NOMO-1 treated with dmso at 0.1 percent for 144 hours (cell line): Measurements from ENCODE around the gene SERPINB11.
"Not testable (repeated sequence)": the region's sequence is repeated elsewhere in the genome, so short reads cannot be mapped to it uniquely, and the experiment has no call there.

Source experiments
- DNase-seq: peaks from one replicate; lab custom pipeline; 2025; ENCODE audit not compliant: unreplicated experiment; lab: John Stamatoyannopoulos, UW

SERPINB11 gene, protein sequence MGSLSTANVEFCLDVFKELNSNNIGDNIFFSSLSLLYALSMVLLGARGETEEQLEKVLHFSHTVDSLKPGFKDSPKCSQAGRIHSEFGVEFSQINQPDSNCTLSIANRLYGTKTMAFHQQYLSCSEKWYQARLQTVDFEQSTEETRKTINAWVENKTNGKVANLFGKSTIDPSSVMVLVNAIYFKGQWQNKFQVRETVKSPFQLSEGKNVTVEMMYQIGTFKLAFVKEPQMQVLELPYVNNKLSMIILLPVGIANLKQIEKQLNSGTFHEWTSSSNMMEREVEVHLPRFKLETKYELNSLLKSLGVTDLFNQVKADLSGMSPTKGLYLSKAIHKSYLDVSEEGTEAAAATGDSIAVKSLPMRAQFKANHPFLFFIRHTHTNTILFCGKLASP

DNA sequence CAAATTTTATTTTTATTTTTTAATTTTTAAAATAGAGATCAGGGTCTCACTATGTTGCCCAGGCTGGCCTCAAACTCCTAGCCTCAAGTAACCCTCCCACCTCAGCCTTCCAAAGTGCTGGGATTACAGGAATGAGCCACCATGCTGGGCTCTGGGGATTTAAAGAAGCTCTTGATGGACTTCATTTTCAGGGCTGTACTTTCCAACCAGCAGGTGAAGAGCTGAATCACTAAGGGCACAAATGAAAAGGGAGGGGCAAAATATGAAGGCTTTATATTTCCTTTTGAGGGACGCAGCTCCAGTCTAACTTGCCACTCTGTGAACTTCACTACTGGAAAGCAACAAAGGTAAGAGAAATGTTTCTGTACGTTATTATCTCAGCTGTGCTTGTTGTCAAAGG, at the start of gene SERPINB11:
TSS of gene SERPINB11 (plus strand) at position 301 of the 400 bp plus-strand sequence. CDS start 7,234 bp downstream, outside the sequence.
- DNase-seq, result no peak

DNA sequence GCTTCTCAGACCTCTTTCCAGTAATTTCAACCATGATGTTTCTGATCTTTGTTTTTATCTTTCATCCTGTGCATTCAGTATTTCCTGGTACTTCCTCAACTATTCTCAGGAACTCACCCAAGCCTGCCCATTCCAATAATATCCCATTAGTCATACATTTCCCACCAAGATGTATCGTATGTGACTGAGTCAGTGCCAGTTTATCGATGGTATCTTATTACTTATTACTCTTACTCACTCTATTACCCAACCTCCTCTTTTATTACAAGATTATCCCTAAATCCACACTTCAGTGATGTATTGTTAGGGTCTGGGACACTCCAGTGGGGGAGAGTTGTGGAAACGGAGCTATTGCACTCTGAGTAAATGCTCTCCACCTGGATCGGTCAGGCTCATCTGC, 43.8 kb upstream of the SERPINB11 start:
- not testable (repeated sequence) for DNase-seq

DNA sequence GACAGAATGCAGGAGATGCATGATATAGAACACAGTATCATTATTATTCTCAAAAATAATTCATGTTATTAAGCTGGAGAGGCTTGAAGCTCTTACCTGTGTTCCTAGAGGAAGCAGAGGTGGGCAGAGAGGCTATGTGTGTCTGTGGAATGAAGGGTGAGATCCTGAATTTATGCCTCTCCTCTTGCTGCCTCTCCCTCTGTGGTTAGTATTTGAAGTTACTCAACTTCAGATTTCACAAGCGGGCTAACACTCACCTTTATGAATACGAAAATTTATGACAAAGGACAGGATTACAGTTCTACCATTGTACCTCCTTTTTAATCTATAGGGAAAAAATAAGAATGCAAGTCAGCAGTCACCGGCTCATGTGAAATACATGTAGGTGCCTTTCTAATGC, 41.0 kb upstream of the SERPINB11 start, which contains the start of gene SERPINB3:
TSS of gene SERPINB3 (minus strand) at position 144 of the 400 bp plus-strand sequence. CDS start 677 bp downstream, outside the sequence.
- not testable (repeated sequence) for DNase-seq

DNA sequence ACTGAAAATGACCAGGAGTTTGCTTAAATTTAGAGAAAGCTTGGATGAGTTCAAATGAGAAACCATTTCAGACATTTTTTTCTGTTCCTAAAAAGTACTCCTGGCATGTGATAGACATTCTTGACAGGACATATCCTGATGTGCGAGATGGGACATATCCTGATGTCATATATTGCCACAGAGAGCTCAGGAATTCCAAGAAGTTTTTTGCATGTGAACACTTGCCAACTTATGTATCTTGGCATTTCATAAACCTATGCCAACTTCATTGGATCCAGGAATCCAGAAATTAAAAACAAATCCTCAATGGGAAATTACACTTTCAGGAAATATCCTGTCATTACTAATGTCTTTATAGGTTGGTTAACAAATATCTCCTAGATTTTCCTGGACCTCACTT, 38.2 kb upstream of the SERPINB11 start:
- DNase-seq, result no peak

DNA sequence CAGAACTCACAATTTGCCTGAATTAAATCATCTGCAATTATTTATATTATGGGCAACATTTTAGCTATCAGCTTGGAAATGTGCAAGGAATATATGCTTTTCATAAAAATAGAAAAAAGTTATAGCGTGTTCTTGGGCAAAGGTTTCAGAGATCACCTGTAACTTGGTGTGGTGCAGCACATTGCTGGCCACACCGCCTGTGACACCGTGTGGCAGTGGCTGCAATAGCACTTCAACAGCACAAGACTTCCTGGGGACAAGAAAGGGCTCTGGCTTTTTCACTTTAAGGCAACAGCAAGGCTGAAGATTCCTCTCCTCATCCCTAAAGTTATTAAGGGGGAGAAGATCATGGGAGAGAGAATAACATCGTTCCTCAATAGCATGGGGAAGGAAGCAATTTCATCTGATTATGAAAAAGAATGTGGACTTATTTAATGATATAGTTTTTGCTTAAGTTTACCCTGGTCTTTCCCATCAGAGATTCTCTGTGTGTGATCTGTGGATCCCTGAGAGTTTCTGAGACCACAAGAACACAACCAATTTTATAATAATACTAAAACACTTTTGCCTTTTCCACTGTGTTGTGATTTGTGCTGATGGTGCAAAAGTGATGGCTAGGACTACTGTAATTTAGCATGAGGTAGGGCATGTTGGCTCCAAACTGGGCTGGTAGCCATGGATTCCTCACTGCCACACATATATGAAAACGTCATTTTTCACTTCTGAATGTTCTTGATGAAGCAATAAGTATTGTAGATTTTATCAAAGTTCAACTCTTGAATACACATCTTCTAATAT, 26.0 kb upstream of the SERPINB11 start:
- DNase-seq, result peak; percentile 10

DNA sequence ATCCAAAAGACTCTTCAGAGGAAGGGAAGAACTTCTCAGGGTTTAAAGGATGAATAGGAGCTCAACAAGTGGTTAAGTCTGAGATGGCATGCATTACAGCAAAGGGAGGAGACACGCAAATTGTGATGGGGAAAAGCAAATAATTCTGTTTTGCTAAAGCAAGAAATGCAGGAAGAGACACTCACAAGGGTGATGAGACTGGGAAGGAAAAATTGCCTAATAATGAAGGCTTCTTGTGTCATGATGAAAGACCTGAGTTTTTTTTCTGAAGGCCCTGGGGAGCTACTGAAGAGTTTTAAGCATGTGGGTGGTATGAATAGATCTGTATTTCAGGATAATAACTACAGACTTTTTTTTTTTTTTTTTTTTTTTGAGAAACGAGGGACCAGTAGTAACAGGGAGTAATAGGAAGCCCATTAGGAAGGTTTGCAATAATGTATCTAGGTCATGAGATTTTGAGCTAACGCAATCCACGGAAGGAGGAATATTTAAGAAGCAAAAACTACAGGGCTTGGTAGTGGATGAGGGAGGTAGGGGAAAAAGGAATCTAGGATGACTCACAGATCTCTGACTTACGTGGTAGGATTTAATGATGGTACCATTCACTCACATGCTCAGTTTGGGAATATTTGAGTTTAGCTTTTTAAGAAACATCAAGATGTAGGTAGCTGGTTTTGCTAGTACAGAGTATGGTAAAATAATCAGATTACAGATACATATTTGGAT, 25.1 kb upstream of the SERPINB11 start:
- DNase-seq, result peak; percentile 8

DNA sequence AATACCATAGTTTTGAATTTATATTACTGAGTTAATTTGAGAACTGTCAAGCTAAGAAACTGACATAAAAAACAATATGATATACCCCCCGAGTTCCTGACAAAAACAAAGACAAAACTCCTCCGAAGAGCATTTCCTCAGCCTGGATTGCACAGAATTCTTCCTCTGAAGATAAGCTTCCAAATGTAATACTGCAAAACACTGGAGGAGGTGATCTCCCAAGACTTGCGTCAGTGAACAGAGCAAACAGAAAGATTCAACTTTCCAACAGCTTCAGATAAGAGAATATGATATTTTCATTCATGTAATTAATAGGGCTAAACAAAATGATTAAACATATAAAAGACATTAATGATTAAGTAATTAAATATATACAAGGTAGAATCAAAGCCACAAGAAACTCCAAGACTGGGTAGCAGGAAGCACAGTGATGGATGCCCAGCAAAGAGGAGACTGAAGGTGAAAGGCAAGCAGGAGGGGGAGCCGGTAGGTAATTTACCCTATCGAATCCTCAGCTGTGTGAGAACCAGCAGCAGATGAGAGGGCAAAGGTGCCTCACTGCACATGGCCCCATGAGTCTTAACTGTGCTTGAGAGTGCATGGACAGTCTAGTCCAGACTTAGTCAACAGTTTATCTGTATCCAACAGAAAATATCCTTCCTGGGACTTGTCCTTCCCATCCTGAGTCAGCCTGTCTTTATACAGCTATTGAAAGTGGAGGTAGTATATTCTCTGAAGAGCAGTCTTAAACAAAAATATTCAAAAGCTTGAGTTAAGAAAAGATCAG, 22.7 kb upstream of the SERPINB11 start:
- DNase-seq, result no peak

DNA sequence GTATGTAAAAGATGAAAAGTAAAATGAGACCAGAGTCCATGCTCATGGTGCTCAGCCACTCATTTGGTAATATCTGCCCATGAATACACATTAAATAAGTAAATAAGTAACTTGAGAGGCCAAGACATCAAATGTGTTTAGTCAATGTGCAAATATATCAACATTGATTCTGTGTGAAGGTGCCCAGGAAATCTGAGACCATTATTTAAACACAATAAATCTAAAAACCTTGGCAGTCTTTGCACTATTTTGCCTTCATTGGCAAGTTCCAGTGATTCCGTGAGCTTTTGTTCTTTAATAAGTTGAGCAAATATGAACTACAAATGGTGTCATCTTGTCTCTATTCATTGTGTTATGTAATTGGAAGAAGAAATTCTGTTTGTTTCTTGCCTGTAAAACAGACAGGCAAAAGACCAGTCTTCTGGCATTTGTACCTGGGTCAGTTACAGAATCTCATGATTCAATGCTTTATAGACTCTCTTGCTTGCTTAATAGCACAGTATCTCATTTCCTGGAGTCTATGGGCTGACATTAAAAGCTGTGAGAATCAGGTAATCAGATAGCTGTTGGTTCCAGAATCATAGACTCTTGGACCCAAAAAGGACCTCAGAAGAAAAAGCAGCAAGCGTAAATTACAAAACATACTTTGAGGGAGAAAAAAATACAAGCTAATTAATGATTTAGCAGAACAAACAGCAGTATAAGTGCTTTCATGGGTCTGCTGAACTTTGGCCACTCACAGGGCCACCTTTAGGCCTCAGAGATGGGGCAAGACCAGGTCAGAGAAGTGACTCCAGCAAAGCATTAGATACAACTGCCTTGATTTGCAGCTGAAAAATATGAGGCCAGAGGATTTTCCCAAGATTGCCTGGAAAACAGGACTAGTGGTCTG, 21.1 kb upstream of the SERPINB11 start:
- no peak for DNase-seq

DNA sequence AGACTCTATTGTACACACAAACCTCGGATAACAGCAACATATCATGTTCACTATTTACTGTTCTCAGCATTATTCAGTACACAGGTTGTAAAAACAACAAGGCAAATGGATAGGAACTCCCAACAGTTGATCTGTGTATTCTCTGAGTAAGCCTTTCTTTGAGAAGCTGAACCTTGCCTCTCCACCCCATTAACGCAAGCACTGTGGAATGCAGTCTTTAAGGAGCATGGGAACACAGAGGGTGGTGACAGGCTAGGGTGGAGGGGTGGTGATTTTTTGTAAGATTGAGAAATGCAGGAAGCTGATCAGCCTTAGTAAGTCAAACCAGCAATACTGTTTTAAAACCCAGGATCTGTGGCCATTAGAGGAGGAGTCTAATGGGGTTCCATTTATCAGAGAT, 19.6 kb upstream of the SERPINB11 start:
- no peak for DNase-seq

DNA sequence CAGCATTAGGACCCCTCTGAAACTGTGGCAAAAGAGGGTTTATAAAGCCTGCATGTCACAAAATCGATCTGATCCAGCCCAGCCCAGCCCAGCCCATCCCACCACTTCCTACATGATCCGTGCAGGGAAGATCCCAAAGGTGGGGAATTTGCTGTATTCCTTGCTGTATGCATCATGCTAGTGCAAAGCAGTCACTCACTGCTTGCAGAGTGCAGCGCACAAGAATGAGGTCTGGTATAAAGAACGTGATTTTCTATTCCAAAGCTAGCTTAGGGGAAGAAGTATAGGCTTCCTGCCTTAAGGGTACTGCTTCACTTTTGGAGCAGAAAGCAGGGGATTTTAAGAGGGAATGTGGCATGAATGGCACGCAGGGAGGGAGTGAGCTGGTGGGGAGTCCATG, 18.9 kb upstream of the SERPINB11 start:
- DNase-seq, result no peak

DNA sequence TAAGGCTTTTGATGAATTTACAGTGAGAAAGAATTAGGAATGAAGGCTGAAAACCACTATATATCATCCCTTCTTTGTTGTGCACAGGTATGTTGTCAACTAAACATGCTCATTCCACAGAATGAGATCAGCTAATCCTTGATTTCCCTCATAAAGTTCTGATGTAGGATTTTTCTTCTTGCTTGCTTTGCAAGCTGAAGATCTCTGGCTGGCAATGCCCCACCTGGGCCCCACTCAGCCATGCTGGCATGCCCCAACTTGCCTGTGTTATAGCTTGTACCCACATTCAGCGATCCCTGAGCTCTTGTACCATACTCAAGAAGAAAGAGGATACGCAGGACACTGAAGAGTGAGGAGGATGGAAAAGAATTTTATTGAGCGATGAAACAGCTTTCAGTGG, 18.0 kb upstream of the SERPINB11 start:
- no peak for DNase-seq

DNA sequence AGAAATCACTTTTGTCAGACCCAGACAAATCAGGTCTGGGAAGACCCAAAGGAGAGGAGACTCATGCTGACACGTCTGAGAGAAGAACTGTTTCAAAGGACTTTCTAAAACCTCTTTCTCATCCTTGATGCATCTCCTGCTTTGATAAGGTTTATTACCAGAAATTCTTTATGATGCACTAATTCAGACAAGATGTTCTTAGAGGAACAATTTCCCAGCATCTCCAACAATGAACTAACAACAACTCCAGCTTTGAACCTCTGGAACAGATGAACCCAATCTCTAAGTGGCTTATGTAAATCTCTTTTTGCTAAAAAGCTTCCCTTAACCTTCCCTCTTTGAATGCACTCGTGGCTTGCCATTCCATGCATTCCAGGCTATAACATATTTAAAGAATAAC, 15.9 kb upstream of the SERPINB11 start:
- no peak for DNase-seq

DNA sequence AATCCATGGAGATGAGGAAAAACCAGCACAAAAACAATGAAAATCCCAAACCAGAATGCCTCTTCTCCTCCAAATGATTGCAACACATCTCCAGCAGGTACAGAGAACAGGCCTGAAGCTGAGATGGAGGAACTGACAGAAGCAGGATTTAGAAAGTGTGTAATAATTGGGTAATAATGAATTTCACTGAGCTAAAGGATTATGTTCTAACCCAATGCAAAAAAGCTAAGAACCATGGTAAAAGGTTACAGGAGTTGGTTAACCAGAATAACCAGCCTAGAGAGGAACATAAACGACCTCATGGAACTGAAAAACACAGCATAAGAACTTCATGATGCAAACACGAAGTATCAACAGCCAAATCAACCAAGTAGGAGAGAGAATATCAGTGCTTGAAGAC, 13.7 kb upstream of the SERPINB11 start:
- no peak for DNase-seq

DNA sequence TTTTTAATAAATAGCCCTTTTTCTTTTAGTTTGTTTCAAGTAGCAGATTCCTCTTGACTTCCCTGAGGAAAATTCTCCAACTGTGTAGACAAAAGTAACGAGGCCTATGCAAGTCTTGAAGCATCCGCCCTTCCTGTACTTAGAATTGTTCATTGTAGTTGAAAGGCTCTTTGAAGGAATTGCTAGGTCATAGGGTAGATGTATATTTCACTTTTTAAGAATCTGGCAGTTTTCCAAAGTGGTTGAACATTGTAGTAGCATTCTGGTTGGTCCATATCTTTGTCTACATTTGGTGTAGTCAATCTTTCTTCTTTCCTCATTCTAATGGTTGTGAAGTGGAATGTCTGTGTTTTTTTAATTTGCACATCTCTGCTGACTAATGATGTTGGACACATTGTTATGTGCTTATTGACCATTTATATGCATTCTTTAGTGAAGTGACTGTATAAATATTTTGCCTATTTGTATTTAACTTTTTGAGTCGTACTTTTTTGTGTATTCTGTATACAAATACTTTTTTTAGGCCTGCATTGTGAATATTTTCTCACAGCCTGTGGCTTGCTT, 5.6 kb upstream of the SERPINB11 start:
- no peak for DNase-seq

DNA sequence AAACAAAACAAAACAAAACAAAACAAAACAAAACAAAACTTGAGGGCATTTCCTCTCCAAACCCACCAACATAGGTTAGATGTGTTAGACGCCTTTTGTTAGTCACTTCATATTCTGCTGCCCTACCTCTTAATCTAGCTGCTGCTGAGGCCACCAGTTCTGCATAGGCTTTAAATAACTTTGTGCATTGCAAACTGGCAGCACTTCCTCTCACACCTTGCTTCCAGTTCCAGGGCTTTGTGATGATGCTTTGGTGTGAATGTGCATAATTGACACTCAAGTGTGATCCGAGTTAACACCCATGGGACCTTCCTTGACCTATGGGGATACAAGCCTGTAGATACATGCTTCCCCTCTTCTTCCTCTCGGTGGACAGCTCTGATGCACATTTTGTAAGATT, 2.3 kb upstream of the SERPINB11 start:
- DNase-seq, result no peak

DNA sequence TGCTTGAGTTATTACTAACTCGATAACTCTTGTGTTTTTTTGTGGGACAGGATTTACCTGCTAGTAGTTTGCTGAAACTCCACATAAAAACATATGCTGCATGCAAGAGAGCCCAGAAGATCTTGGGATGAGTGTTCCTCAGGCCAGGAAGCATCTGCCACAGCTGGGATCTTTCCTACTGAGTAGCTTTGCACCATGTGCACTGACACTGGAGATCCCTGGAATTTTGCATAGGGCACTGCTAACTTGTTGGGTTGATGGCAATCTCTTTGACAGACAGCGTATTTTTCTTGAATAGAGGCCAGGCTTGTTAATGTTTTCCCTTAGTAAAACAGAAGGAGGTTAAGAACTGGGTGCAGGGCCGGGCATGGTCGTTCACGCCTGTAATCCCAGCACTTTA, 808 bp upstream of the SERPINB11 start:
- no peak for DNase-seq

DNA sequence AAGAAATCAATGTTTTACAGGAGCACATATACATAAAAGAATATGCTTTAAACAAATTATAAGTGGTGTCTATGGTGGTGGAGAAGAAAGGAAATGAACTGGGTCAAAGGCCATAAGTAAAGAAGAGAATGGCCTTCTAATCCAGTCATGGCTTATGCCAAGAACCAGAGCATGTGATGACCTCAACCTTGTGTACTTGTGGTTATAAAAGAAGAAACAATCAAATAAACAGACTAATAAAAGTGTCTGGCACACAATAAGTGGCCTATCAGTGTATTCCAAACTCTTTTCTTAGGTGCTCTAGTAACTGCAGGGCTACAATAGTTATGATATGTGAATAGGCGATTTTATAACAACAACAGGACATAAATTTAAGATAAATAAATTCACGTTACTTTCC, 2.6 kb downstream of the SERPINB11 start:
- no peak for DNase-seq

DNA sequence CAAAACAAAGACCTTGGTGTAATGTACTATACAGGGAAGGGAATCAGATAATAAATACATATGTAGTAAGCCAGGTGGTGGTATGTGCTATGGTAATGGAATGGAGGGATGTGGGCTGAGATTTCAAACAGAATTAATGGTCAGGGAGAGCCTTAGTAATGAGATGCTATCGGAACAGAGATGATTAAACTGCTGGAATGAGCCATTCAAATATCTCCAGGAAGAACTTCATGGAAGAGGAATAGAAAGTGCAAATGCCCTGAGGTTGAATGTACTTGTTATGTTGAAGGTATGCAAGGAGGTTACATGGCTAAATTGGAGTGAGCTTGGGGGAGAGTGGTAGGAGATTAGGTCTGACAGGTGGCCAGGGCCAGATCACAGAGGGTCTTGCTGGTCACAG, 5.1 kb downstream of the SERPINB11 start:
- DNase-seq, result no peak

DNA sequence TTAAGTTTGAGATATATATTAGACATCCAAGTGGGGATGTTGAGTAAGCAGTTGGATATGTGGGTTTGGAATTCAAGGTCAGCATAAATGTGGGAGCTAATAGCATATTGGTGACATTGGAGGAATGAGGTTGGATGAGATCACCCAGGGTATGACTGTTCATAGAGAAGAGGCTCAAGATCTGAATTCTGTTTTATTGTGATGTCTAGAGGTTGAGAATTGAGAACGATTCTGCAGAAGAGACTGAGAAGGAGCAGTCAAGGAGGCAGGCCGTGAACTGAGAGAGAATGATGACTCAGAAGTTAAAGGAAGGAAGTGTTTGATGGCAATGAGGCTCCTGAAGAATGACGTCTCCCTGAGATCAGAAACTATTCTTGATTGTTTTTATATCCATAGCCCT, 5.9 kb downstream of the SERPINB11 start:
- no peak for DNase-seq
